Ishikawa (cell line): ENCODE results near the gene KBTBD3.

Experiments
- CEBPB ChIP-seq: IDR thresholded peaks from 2 replicates; pipeline ENCODE4 v1.6.1; 2012
- CREB1 ChIP-seq: IDR thresholded peaks from 2 replicates; pipeline ENCODE4 v1.6.1; 2012; ENCODE audit warnings: low read depth
- EGR1 ChIP-seq: IDR thresholded peaks from 2 replicates; pipeline ENCODE4 v1.6.1; 2012
- EP300 ChIP-seq: IDR thresholded peaks from 2 replicates; pipeline ENCODE4 v1.6.1; 2012; ENCODE audit warnings: borderline replicate concordance
- FOXM1 ChIP-seq: IDR thresholded peaks from 2 replicates; pipeline ENCODE4 v1.6.1; 2012; ENCODE audit warnings: low read depth, borderline replicate concordance
- MAX ChIP-seq: IDR thresholded peaks from 2 replicates; pipeline ENCODE4 v1.6.1; 2012
- NFIC ChIP-seq: IDR thresholded peaks from 2 replicates; pipeline ENCODE4 v1.6.1; 2012
- RAD21 ChIP-seq: IDR thresholded peaks from 2 replicates; pipeline ENCODE4 v1.6.1; 2012; ENCODE audit warnings: low read depth
- REST ChIP-seq: IDR thresholded peaks from 2 replicates; pipeline ENCODE4 v1.6.1; 2012; ENCODE audit warnings: low read depth, mild to moderate bottlenecking
- TAF1 ChIP-seq: IDR thresholded peaks from 2 replicates; pipeline ENCODE4 v1.6.1; 2012; ENCODE audit warnings: low read depth, mild to moderate bottlenecking
- TCF12 ChIP-seq: IDR thresholded peaks from 2 replicates; pipeline ENCODE4 v1.6.1; 2012; ENCODE audit warnings: low read depth
- TEAD4 ChIP-seq: IDR thresholded peaks from 2 replicates; pipeline ENCODE4 v1.6.1; 2012
- USF1 ChIP-seq: IDR thresholded peaks from 2 replicates; pipeline ENCODE4 v1.6.1; 2012
- YY1 ChIP-seq: IDR thresholded peaks from 2 replicates; pipeline ENCODE4 v1.6.1; 2012; ENCODE audit warnings: low read depth
- ZBTB7A ChIP-seq: IDR thresholded peaks from 2 replicates; pipeline ENCODE4 v1.6.1; 2012; ENCODE audit warnings: low read depth

The KBTBD3 gene

GRCh38 chr11:106072804-106073203, 4.3 kb downstream of the KBTBD3 start:
- TF ChIP-seq ZBTB7A (no peak), TAF1 (no peak), CREB1 (no peak), EP300 (no peak), TCF12 (no peak), FOXM1 (no peak), REST (no peak), NFIC (no peak), EGR1 (no peak), TEAD4 (no peak), RAD21 (no peak), USF1 (no peak), YY1 (no peak), CEBPB (no peak), MAX (no peak)

- TF ChIP-seq TAF1 (no peak), FOXM1 (no peak), RAD21 (no peak), TCF12 (no peak), YY1 (no peak), ZBTB7A (no peak), EGR1 (no peak), USF1 (no peak), CREB1 (no peak), EP300 (no peak), MAX (no peak), REST (no peak), TEAD4 (no peak), NFIC (no peak), CEBPB (no peak)
These were observed 6.5 kb downstream of the KBTBD3 start for GRCh38 chr11:106070606-106071005.

GRCh38 chr11:106063009-106063408, 14.1 kb downstream of the KBTBD3 start:
- TF ChIP-seq TAF1, result no peak
- no peak for TF ChIP-seq TCF12
- no peak for TF ChIP-seq CREB1
- TF ChIP-seq RAD21, result no peak

- TF ChIP-seq YY1, result no peak
These were observed 14.9 kb downstream of the KBTBD3 start for GRCh38 chr11:106061954-106062949.

- TF ChIP-seq CEBPB, result no peak
- TF ChIP-seq FOXM1, result no peak
- no peak for TF ChIP-seq ZBTB7A
- no peak for TF ChIP-seq TCF12
- no peak for TF ChIP-seq TAF1
- no peak for TF ChIP-seq TEAD4
- TF ChIP-seq EGR1, result no peak
- TF ChIP-seq NFIC, result no peak
- no peak for TF ChIP-seq RAD21
- TF ChIP-seq YY1, result no peak
- TF ChIP-seq USF1, result no peak
These were observed 15.8 kb downstream of the KBTBD3 start for GRCh38 chr11:106061249-106061784.

- no peak for TF ChIP-seq CREB1
- TF ChIP-seq TEAD4, result no peak
- no peak for TF ChIP-seq RAD21
- TF ChIP-seq TCF12, result no peak
- TF ChIP-seq NFIC, result no peak
- TF ChIP-seq MAX, result no peak
- no peak for TF ChIP-seq EGR1
- TF ChIP-seq EP300, result no peak
- no peak for TF ChIP-seq USF1
- TF ChIP-seq TAF1, result no peak
These were observed 17.5 kb downstream of the KBTBD3 start for GRCh38 chr11:106059617-106060016.
